Smooth muscle cell (in vitro differentiated cells): ENCODE results near the gene ASAP3. TPM values are rescaled to one million over a fixed set of nuclear protein-coding genes. Genes with fewer than 3 reads are reported as not detected.

Experiments
- DNase-seq: peaks from one replicate; lab custom pipeline; 2025; ENCODE audit not compliant: unreplicated experiment; lab: John Stamatoyannopoulos, UW
- H2AFZ ChIP-seq: fragments of 200-600 bp; sonication (generic); 2 replicates; pipeline ENCODE4 v1.6.0; 2016; ENCODE audit warnings: antibody characterized with exemption, low read depth, mild to moderate bottlenecking
- H3F3A ChIP-seq: fragments of 200-600 bp; sonication (generic); 2 replicates; pipeline ENCODE4 v1.6.0; 2017; ENCODE audit warnings: antibody characterized with exemption, low read depth
- H3K27ac ChIP-seq: fragments of 200-600 bp; sonication (generic); 2 replicates; pipeline ENCODE4 v1.5.1; 2016; ENCODE audit warnings: low read depth, mild to moderate bottlenecking
- H3K27me3 ChIP-seq: fragments of 200-600 bp; sonication (generic); 2 replicates; pipeline ENCODE4 v1.6.1; 2016; ENCODE audit warnings: low read depth, mild to moderate bottlenecking
- H3K36me3 ChIP-seq: fragments of 200-600 bp; sonication (generic); 2 replicates; pipeline ENCODE4 v1.5.1; 2016; ENCODE audit warnings: low read depth
- H3K4me1 ChIP-seq: fragments of 200-600 bp; sonication (generic); 2 replicates; pipeline ENCODE4 v1.5.1; 2016; ENCODE audit warnings: low read depth
- H3K4me2 ChIP-seq: fragments of 200-600 bp; sonication (generic); 2 replicates; pipeline ENCODE4 v1.6.0; 2016; ENCODE audit warnings: mild to moderate bottlenecking
- H3K4me3 ChIP-seq: fragments of 200-600 bp; sonication (generic); 2 replicates; pipeline ENCODE4 v1.5.1; 2016; ENCODE audit warnings: mild to moderate bottlenecking
- H3K79me2 ChIP-seq: fragments of 200-600 bp; sonication (generic); 2 replicates; pipeline ENCODE4 v1.6.0; 2016; ENCODE audit warnings: low read depth, mild to moderate bottlenecking
- H3K9ac ChIP-seq: fragments of 200-600 bp; sonication (generic); 2 replicates; pipeline ENCODE4 v1.6.0; 2016; ENCODE audit warnings: low read depth
- H3K9me3 ChIP-seq: fragments of 200-600 bp; sonication (generic); replicated peaks from 2 replicates; pipeline ENCODE4 v1.5.1; 2016; ENCODE audit warnings: low read depth
- H4K20me1 ChIP-seq: fragments of 200-600 bp; sonication (generic); 2 replicates; pipeline ENCODE4 v1.6.0; 2016; ENCODE audit warnings: low read depth
- WGBS: methylation state at CpG from one replicate; pipeline ENCODE4 v1.1.7; 2016; ENCODE audit warnings: low lambda C conversion rate; 5-methylcytosine and 5-hydroxymethylcytosine counted together
- polyA plus RNA-seq: library from polyadenylated mRNA; unstranded; fragments of >200 nt; fragmentation: Nextera tagmentation; extraction: Ambion mirVana; gene quantifications from 2 replicates; pipeline ENCODE4 v1.2.1, GENCODE V29; 2016
- total RNA-seq: library from RNA; depleted of rRNA; stranded (reverse); fragments of >200 nt; gene quantifications from 2 replicates; pipeline ENCODE4 v1.2.3, GENCODE V29; 2014
- TF ChIP-seq, protein P1 (sequence below): fragments of 200-600 bp; sonication (generic); IDR thresholded peaks from 2 replicates; pipeline ENCODE4 v1.5.1; 2017; ENCODE audit warnings: borderline replicate concordance, mild to moderate bottlenecking, antibody characterized with exemption; ENCODE audit not compliant: insufficient read depth, poor library complexity, severe bottlenecking

The ASAP3 gene
- total and polyA plus RNA-seq, 2 experiments from 2014 or later, result 16.3 to 28.9 TPM

DNA sequence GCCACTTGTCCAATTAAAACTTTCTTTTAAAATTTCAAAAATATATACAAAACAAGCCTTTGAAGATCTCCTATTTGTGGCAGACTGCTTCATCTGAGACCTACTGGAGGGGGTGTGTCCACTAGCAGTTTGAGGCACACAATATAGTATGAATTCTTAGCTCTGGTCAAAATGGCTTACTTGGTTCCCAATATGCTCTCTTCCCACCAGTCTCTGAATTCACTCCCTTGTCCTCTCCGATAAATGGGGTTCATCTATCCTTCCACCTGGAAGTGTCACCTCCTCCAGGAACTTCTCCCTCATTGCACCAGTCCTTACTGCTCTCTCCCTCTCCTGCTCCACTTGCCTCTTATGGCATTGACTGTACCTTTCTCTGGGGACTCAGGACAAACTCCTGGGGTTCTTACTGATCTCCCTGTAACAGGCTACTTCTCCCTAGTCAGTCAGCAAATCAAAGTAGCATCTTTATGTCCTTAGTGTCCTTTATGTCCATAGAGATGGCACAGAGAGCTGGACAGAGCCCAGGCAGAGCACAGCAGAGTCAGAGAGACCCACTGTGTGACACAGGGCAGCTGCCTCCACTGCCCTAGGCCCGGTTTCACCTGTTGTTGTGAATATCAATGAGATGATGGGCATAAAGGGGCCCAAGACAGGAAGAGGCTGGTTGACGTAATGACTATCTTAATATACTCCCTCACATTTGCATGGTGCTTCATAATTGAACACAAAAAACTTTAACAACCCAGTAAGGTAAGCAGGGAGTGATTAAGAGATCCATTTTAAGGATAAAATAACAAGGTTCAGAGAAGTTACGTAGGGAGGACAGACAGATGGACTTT is 3.6 kb downstream of the ASAP3 start:
- Histone ChIP-seq H2AFZ (no peak overlapping the region), H3F3A (peaks cover 11% of the 10 kb centered on the region), H3K27me3 (no peaks in the 10 kb centered on the region), H4K20me1 (peaks cover 49% of the 10 kb centered on the region), H3K4me3 (no peak overlapping the region), H3K9me3 (no peaks in the 10 kb centered on the region), H3K9ac (no peak overlapping the region), H3K4me1 (peaks cover 3% of the 10 kb centered on the region), H3K79me2 (peaks cover 21% of the 10 kb centered on the region), H3K36me3 (no peaks in the 10 kb centered on the region), H3K4me2 (no peak overlapping the region), H3K27ac (no peak overlapping the region)
- DNase-seq, result no peak
- TF ChIP-seq, protein P1, sequence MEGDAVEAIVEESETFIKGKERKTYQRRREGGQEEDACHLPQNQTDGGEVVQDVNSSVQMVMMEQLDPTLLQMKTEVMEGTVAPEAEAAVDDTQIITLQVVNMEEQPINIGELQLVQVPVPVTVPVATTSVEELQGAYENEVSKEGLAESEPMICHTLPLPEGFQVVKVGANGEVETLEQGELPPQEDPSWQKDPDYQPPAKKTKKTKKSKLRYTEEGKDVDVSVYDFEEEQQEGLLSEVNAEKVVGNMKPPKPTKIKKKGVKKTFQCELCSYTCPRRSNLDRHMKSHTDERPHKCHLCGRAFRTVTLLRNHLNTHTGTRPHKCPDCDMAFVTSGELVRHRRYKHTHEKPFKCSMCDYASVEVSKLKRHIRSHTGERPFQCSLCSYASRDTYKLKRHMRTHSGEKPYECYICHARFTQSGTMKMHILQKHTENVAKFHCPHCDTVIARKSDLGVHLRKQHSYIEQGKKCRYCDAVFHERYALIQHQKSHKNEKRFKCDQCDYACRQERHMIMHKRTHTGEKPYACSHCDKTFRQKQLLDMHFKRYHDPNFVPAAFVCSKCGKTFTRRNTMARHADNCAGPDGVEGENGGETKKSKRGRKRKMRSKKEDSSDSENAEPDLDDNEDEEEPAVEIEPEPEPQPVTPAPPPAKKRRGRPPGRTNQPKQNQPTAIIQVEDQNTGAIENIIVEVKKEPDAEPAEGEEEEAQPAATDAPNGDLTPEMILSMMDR, result no peak
- 91% methylated on average over 4 of the region's 4 CpGs for WGBS

DNA sequence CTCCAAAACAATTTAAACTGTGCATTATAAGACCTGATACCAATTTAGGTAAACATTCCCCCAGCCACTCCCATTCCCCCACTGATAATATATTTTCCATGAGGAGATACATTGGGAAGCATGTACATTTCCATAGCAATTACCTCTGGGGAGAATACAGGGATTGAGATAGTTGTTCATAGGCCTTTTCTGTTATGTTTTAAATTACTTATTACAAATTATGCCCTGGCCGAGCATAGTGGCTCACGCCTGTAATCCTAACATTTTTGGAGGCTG is 4.4 kb downstream of the ASAP3 start:
- Histone ChIP-seq H3K36me3 (no peaks in the 10 kb centered on the region), H3F3A (peaks cover 14% of the 10 kb centered on the region), H3K27me3 (no peaks in the 10 kb centered on the region), H3K27ac (no peak overlapping the region), H4K20me1 (peaks cover 57% of the 10 kb centered on the region), H3K79me2 (peaks cover 21% of the 10 kb centered on the region), H3K4me2 (no peak overlapping the region), H3K4me3 (no peak overlapping the region), H3K9me3 (no peaks in the 10 kb centered on the region), H3K9ac (no peak overlapping the region), H2AFZ (no peak overlapping the region), H3K4me1 (peaks cover 3% of the 10 kb centered on the region)
- no peak for DNase-seq
- TF ChIP-seq, protein P1, result no peak
- 78% methylated on average over 2 of the region's 2 CpGs for WGBS

DNA sequence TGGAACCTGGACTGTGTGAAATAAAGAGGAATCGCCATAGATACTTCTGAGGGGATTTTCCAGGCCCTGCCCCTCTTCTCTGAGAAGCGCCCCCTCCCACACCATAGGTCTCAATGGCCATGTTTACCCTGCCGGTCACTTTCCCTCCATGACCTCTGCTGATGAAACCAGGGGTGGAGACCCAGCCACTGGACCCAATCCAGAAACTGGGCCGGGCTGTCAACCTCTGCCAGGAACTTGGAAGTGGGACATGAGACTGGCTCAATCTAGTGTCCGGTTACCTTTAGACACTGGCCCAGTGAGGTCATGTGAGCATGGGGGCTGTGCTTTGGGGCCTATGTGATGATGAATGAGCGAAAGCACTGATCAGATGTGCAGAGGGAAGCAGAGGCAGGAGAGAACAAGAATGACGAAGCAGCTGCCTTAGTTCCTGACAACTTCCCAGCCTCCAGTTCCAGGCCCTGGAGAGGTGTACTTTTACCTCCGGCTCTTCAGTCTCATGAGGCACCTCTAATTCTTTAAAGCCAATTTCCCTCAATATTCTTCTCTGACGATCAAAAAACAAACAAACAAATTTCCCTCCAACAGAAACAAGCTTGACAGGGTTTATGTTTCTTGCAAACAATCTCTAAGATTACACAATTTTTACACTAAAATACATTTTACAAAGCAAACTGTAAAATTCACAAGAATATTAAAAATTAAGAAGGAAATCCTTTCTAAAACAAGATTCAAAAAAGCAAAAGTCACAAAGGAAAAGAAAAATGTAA is 4.9 kb downstream of the ASAP3 start:
- H3K9me3 ChIP-seq, result no peaks in the 10 kb centered on the region
- H3K27me3 ChIP-seq, result no peaks in the 10 kb centered on the region
- no peak overlapping the region for H3K4me2 ChIP-seq
- H2AFZ ChIP-seq, result no peak overlapping the region
- H3K4me3 ChIP-seq, result no peak overlapping the region
- H4K20me1 ChIP-seq, result peaks cover 62% of the 10 kb centered on the region
- TF ChIP-seq, protein P1, result no peak
- no peak for DNase-seq
- no peaks in the 10 kb centered on the region for H3K36me3 ChIP-seq
- peaks cover 14% of the 10 kb centered on the region for H3F3A ChIP-seq
- peaks cover 3% of the 10 kb centered on the region for H3K4me1 ChIP-seq
- WGBS, result 90% methylated on average over 9 of the region's 9 CpGs
- no peak overlapping the region for H3K9ac ChIP-seq
- peaks cover 21% of the 10 kb centered on the region for H3K79me2 ChIP-seq
- H3K27ac ChIP-seq, result no peak overlapping the region
